ENCODE measurements around the gene ADORA2A. TPM values are rescaled to one million over a fixed set of nuclear protein-coding genes. Genes with fewer than 3 reads are reported as not detected.

ADORA2A gene
- total RNA-seq, 1 experiment from 2014 or later: 3.6 TPM

DNA sequence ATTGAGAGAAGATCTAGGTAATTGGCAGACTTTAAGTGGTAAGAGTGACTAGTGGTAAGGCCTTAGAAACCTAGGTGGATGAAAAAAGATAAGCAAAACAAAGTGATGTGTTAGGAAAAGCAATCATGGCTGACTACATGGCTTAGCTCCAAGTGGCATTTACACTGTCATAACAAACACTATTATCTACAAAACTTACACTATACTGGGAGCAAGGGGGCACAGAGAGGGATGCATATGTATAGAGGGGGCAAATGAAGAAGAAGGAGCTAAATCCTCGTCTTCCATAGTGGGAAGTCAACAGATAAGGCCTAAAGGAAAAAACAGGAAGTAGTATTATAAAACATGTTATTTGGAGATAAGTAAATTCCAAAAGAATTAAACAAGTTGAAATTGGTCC, 32.5 kb downstream of the ADORA2A start:
- no peaks in the 10 kb centered on the region for H4K20me1 ChIP-seq (ENCODE audit: insufficient read depth)
- ChIA-PET RAD21 (ENCODE audit: low non-redundant PET in 1 of 2, low total read pairs in 2 of 2, uncharacterized antibody in 2 of 2, unreplicated experiment in 2 of 2) (no interaction called here), CTCF (no interaction called here), POLR2A (no interaction called here)
- no peaks in the 10 kb centered on the region for H3K79me2 ChIP-seq (ENCODE audit: insufficient read depth, low read length)
- peaks cover 0 to 6% of the 10 kb centered on the region in 2 experiments; a peak in 1 of 4 replicates for H3K4me1 ChIP-seq (ENCODE audit: control insufficient read depth in 1 of 2, insufficient read depth in 2 of 2, low read length in 2 of 2)
- DNase-seq (ENCODE audit: low read depth, low spot score) (no peak), ATAC-seq (no peak)
- no peak for TF ChIP-seq ZNF274 (IDR thresholded peaks at IDR 0.05; ENCODE audit: low read depth, low read length)
- no peaks in the 10 kb centered on the region for H3K9me3 ChIP-seq (ENCODE audit: control insufficient read depth in 1 of 2, insufficient read depth in 1 of 2, low read depth in 1 of 2, low read length in 2 of 2)
- no peak overlapping the region for H2AFZ ChIP-seq (ENCODE audit: low read depth, low read length, poor library complexity, severe bottlenecking)
- no peak overlapping the region for H3K9ac ChIP-seq (ENCODE audit: low read length)
- no peak overlapping the region for H3K4me3 ChIP-seq (replicated peaks in 1 of 2; ENCODE audit: low read depth in 1 of 2, low read length in 2 of 2)
- H3K9me2 ChIP-seq (ENCODE audit: insufficient read depth): no peaks in the 10 kb centered on the region
- H3K27ac ChIP-seq (ENCODE audit: low read depth, low read length): no peak overlapping the region
- H3K36me3 ChIP-seq (ENCODE audit: control insufficient read depth in 1 of 2, insufficient read depth in 2 of 2, low read length in 2 of 2): no peaks in the 10 kb centered on the region
- intact Hi-C loops (cut with micrococcal nuclease): no loop called here
- H3K27me3 ChIP-seq (ENCODE audit: insufficient read depth, low read length): no peaks in the 10 kb centered on the region
- BruUV-seq (replicated peaks): no TSS peak
- no peak overlapping the region for H3K4me2 ChIP-seq (ENCODE audit: low read length)

DNA sequence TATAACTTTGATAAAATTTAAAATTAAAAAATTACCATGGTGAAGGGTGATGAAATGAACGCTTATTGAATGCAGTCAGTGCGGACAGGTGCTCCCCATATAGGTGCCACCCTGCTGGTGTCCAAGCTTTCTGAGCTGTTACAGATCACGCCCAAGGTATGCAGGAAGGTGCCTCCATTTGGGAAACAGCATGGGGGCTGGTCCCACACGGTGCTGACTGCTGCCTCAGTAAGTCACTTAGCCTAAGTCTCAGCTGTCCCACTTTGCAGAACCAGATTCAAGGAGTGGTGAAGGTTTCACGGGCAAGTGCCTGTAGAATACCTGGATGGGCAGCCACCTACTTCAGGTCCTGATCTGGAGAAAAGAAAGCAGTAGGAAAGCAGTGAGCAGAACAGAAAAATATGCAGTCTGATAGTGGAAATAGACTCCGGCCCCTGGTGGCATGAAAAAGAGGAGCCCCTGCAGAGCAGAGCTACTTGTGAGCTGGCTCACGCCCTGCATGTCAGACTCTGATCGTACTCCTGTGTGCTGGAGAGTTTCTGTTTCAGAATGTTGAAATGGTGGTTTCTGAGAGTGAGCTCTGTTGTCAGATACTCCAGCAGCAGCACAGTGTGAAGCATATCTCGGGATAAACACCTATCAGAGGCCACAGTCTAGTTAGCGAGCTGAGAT, 33.2 kb downstream of the ADORA2A start:
- Histone ChIP-seq H3K27me3 (ENCODE audit: insufficient read depth, low read length) (no peaks in the 10 kb centered on the region), H3K9ac (ENCODE audit: low read length) (no peak overlapping the region), H4K20me1 (ENCODE audit: insufficient read depth) (no peaks in the 10 kb centered on the region), H2AFZ (ENCODE audit: low read depth, low read length, poor library complexity, severe bottlenecking) (no peak overlapping the region), H3K79me2 (ENCODE audit: insufficient read depth, low read length) (no peaks in the 10 kb centered on the region), H3K9me3 (ENCODE audit: control insufficient read depth in 1 of 2, insufficient read depth in 1 of 2, low read depth in 1 of 2, low read length in 2 of 2) (no peaks in the 10 kb centered on the region), H3K9me2 (ENCODE audit: insufficient read depth) (no peaks in the 10 kb centered on the region), H3K36me3 (ENCODE audit: control insufficient read depth in 1 of 2, insufficient read depth in 2 of 2, low read length in 2 of 2) (no peaks in the 10 kb centered on the region), H3K4me3 (replicated peaks in 1 of 2; ENCODE audit: low read depth in 1 of 2, low read length in 2 of 2) (no peak overlapping the region), H3K4me1 (ENCODE audit: control insufficient read depth in 1 of 2, insufficient read depth in 2 of 2, low read length in 2 of 2) (peaks cover 4 to 13% of the 10 kb centered on the region in 2 experiments), H3K27ac (ENCODE audit: low read depth, low read length) (no peak overlapping the region), H3K4me2 (ENCODE audit: low read length) (no peak overlapping the region)
- RAD21 ChIA-PET (ENCODE audit: low non-redundant PET in 1 of 2, low total read pairs in 2 of 2, uncharacterized antibody in 2 of 2, unreplicated experiment in 2 of 2): no interaction called here
- POLR2A ChIA-PET: no interaction called here
- ATAC-seq (no peak), DNase-seq (ENCODE audit: low read depth, low spot score) (no peak)
- BruUV-seq (replicated peaks): no TSS peak
- CTCF ChIA-PET: no interaction called here
- intact Hi-C loops (cut with micrococcal nuclease): no loop called here
- TF ChIP-seq ZNF274 (IDR thresholded peaks at IDR 0.05; ENCODE audit: low read depth, low read length) (no peak), FOSL1 (IDR thresholded peaks at IDR 0.05; ENCODE audit: low read depth) (no peak), SRF (IDR thresholded peaks at IDR 0.05; ENCODE audit: low read depth) (no peak), YY1 (IDR thresholded peaks at IDR 0.05; ENCODE audit: extremely low read depth, insufficient replicate concordance, low read depth, low read length) (no peak), ZFX (IDR thresholded peaks at IDR 0.05) (no peak), TCF7L2 (IDR thresholded peaks at IDR 0.05; ENCODE audit: borderline replicate concordance, extremely low read depth, insufficient read depth, insufficient read length) (no peak)
